HG03097 (cell line): Measurements from ENCODE around the gene CHTF18.
"Not testable (repeated sequence)": the region's sequence is repeated elsewhere in the genome, so short reads cannot be mapped to it uniquely, and the experiment has no call there.

ENCODE experiments used
- ATAC-seq: cut with Tn5 transposase; IDR thresholded peaks from one replicate; pipeline ENCODE4 v1.9.1; 2021; ENCODE audit not compliant: unreplicated experiment, low FRiP score

The CHTF18 gene

DNA sequence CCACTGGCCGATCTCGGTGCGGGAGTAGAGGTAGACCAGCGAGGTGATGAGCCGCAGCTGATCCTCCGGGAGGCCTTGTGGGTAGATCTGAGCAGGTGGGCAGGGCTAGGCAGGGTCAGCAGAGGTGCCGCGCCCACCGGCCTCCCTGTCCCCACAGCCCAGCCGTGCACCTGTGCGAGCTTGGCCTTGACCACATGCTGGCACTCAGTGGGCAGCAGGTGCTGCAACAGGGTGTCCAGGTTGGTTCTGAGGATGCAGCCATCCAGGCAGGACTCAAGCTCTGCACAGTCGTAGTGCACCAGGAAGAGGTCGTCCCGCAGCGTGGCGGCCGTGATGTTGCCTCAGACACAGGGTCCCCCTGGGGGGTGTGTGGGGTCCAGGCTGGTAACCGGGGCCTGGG lies 15.5 kb upstream of the CHTF18 start:
- ATAC-seq: no peak

DNA sequence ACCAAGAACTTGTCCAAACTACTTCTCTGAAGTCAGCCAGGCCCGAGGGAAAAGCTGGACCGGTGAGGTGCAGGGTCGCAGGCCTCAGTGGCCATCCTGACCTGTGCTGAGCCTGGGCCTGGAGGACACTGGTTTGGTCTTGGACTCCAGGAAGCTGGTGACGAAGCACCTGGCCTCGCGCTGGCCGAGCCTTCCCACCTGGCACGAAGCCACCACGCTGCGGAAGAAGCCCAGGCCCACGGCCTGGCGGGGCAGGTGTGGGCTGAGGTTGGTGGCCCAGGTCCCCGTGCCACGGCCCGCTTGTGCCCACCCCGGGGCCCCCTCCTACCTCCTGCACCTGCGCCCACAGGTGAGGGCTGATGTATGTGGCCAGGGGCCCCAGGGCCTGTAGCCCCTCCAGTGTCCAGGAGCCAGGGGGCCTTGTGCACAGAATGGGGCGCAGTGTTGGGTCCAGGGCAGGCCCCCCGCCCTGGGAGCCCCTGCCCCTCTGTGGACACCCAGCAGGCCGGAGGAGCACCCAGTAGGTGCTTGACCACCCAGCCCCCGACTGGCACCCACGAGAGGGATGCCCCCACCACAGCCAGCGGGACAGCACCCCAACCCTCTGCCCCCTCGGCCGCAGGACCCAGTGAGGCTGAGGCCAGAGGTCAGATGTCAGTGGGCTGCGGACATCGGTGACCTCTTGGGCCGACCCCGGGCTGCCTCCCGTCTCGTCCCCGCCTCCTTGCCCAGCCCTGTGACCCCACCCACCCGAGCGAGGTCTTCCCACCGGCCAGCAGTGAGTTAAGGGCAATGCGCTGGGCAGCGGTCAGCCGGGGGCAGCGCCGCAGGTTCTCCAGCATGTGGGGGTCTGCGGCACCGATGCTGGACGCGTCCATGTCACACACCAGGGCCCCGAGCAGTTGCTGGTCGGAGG lies 14.1 kb upstream of the CHTF18 start:
- ATAC-seq: no peak

DNA sequence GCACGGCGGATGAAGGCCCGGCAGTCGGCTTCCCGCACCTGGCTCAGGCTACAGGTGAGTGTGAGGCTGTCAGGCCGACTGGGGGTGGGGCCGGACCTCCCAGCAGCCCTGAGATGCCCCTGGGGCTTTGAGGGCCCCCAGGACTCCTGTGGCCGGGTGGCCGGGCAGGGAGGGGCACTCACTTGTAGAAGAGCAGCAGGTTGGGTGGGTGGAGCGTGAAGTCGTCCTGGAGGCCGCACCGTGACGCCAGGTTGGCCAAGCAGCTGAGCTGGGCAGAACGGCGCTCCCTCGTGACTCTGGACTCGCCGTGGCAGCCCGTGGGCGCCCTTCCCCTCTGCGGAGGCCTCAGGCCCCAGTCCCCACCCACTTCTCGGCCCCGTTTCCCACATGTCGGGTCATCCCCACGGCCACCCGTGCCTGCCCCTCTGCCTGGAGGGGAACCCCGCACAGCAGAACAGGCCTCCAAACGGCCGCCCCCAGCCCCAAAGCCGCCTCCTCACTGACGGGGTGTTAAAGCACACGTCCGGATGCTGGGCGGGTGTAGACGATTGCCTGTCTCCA lies 13.1 kb upstream of the CHTF18 start:
- no peak for ATAC-seq

DNA sequence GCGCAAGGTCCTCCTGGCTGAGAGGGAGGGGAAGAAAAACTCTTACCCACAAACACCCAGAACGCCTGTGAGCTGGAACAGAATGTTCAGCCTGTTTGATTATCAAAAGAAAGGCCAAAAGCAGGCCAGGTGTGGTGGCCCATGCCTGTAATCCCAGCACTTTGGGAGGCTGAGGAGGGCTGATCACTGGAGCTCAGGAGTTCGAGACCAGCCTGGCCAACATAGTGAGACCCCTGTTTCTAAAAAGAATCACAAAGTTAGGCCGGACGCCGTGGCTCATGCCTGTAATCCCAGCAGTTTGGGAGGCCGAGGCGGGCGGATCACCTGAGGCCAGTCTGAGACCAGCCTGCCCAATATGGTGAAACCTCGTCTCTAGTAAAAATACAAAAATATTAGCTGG lies 12.1 kb upstream of the CHTF18 start:
- ATAC-seq: not testable (repeated sequence)

DNA sequence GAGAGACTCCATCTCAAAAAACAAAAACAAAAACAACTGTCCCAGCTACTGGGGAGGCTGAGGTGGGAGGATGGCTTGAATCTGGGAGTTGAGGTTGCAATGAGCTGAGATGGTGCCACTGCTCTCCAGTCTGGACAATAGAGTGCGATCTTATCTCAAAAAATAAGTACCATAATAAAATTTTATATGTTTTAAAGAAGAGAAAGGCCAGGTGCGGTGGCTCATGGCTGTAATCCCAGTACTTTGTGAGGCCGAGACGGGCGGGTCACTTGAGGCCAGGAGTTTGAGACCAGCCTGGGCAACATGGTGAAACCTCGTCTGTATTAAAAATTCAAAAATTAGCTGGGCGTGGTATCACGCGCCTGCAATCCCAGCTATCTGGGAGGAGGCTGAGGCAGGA lies 11.6 kb upstream of the CHTF18 start:
- no peak for ATAC-seq

DNA sequence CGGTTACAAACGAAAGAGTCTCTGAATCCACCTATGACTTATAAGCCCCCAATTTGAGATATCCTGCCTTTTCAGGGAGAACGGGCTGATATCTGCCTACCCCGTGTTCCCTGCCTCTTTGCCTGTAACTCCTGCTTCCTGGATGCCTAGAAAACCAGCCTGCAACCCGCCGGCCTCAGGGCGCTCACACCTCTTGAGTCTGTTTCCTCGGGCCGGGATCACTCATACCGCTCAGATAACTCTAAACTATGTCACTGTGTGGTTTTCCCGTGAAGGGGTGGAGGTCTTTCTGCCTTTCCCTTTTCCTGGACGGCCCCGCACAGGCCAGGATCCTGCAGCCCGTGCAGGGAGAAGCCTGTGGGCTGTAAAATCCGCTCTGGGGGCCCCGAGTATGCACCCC lies 10.6 kb upstream of the CHTF18 start:
- ATAC-seq: no peak

DNA sequence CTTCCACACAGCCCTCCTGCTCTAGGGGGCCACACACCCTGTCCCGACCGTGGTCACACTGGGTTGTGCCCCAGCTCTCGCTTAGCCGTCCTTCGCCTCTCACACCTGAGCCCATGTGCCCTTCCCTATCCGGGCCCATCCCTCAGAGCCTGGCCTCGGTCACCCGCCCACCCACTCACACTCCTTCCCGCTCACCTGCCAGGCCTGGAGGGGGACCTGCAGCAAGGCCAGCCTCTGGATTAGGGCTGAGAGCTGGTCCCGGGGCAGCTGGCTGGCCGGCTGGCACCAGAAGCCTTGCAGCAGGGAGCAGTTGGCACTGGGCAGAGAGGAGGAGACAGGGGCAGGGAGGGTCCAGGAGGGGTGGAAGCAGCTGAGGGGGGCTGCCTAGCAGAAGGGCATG lies 10.0 kb upstream of the CHTF18 start:
- ATAC-seq: no peak

DNA sequence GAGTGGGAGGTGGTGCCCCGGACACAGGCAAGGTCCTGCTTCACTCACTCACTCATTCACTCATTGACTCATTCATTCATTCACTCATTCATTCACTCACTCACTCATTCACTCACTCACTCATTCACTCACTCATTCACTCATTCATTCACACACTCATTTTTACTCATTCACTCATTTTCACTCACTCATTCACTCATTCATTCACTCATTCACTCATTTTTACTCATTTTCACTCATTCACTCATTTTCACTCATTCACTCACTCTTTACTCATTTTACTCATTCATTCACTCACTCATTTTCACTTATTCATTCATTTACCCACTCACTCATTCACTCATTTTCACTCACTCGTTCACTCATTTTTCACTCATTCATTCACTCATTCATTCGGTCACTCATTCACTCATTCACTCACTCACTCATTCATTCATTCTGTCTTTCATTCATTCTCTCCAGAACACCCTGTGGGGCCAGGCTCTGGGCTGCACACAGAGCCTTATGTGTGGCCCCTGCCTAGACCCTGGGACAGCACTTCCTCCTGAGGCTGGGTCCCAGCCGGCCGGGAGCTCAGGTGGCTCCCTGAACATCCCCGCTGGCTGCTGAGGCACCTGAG lies 9.4 kb upstream of the CHTF18 start:
- ATAC-seq: no peak

DNA sequence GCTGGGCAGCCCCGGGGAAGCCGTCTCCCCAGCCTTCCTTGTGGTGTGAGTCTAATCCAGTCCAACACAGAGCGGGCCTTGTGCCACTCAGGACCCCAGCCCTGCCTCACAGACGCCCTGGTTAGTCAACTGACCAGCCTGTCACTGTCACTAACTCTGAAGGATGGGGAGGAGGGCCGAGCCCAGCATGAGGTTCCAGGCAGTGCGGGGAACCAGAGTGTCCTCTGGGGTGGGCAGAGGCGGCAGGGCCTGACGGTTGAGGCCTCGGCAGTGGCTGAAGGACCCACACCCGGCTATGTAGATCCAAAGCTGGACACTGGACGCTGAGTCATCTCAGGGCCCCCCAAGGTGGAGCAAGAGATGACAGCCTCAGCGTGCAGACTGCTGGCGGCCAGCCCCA lies 8.9 kb upstream of the CHTF18 start:
- ATAC-seq: no peak

DNA sequence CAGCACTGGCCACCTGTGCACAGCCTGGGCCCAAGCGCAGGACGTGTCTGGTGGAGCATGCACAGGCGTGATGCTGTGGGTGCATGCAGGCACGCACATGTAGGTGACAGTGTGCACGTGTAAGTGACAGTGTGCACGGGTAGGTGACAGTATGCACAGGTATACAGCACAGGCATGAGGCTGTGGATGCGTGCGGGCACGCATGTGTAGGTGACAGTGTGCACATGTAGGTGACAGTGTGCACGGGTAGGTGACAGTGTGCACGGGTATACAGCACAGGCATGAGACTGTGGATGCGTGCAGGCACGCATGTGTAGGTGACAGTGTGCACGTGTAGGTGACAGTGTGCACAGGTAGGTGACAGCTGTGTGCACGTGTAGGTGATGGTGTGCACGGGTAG lies 8.1 kb upstream of the CHTF18 start:
- ATAC-seq: no peak

DNA sequence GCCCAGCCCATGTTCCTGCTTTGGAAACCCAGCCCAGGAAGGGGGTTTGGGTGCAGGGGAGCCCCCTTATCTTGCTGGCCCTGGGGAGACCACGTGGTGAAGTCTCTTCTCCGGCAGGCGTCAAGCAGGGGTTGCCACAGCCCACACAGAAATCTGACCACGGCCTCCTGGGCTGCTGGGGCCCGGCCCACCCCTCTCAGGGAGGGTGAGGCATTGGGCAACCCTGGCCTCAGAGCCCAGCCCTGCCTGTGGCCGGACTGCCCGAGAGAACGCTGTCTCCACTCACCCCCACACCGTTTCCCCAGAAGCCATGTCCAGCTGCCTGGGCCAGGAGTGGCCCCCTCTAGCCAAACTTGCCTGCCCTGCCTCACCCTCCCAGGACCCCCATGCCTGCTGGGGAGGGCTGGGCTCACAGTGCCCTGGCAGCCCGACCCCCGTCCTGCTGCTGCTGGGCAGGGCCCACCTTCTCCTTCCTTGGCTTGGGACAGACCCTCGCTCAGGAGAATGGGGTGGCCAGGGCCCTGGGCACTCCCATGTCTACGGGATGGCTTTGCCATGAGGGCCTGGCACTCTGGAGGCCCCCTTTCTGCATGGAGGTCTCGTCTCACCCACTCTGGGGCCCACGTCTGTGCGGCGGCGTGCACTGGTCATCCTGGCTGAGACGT lies 6.9 kb upstream of the CHTF18 start:
- ATAC-seq: no peak

DNA sequence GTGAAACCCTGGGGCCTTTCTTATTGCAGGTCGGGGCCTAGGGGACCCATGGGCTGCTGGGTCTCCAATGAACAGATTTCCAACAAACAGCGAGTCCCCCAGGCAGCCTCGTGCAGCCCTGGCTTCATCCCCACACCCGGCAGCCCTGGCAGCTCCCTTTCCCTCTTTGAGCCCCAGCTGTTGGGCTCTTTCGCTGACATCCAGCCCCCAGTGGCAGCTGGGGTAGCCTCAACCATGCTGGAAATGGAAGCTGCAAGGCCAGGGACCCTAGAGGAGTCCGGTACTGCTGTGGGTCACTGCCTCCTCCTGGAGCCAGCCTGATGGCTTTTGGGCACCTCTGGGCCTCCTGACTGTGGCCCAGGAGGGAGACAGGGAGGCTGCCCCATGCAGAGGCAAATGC lies 6.2 kb upstream of the CHTF18 start:
- ATAC-seq: no peak

DNA sequence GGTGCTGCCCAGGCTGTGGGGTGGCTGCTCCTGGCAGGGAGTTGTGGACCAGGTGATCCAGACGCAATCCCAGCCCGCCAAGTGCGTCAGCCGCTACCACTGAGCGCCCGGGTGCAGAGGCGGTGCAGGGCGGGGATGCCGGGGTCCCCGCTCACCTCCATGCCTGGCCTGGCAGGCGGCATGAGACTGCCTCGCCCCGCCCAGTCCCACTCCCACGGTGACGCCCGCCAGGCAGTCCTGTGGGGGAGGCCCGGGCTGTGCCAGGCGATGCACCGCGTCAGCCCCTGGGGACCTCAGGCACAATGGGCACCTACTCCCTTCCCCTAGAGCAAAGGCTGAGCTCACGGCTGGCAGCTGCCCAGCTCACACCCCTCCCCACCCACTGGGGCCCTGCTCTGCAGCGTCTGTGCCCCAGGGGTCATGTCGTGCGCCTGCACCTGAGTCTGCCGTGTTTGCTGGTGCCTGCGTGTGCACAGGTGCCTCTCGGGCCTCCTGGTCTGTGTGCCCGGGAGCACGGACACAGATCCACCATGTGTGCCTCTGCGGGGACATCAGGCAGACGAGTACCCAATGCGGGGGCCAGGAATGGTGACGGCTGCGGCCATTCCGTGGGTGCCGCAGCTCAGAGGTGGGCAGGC lies 5.5 kb upstream of the CHTF18 start:
- ATAC-seq: no peak

DNA sequence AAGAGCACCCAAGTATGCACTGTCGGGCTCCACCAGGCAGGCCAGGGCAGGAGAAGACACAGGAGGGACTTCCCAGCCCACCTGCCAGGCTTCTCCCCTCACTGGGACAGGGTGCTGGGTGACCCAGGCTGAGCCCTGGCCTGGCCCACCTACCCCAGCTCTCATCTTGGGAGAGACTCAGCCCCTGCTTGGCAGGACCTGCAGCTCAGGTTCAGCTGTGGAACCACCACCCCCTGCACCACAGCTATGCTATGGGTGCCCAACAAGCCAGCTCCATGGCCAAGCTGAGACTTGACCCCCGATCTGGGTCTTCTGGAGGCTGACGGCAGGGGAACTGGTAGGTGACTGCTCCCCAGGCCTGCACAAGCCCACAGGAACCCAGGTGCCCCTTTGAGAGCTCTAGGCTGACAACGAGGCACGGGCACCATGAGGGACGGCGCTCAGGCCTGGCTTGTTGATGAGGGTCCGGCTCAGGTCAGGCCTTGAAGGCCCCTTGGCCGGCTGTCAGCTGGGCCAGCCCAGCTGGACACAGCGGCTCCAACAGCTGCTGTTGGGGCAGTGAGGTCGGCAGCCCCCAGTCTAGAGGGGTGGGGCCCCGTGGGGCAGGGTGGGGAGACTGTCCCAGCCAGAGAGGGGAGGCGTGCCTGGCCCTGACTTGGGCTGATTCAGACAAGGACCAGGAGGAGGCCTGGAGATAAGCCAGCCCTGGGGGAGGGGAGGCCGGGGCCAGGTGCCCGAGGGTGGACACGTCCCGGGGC lies 4.8 kb upstream of the CHTF18 start:
- ATAC-seq: no peak

DNA sequence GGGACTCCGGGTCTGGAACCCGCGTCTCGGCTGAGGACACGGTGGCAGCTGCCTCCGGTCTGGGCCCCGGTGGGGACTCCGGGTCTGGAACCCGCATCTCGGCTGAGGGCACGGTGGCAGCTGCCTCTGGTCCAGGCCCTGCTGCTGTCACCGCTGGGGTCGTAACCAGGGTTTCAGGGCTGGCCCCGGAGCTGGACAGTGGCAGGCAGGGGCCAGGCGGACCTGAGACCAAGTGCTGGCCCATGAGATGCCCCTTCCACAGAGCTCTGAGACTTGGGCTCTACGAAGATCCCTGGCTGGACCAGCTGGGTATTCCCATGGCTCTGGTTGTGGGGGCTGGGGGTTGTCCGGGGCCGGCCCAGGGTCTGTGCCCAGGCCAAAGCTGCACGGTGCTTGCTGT lies 4.0 kb upstream of the CHTF18 start:
- no peak for ATAC-seq

DNA sequence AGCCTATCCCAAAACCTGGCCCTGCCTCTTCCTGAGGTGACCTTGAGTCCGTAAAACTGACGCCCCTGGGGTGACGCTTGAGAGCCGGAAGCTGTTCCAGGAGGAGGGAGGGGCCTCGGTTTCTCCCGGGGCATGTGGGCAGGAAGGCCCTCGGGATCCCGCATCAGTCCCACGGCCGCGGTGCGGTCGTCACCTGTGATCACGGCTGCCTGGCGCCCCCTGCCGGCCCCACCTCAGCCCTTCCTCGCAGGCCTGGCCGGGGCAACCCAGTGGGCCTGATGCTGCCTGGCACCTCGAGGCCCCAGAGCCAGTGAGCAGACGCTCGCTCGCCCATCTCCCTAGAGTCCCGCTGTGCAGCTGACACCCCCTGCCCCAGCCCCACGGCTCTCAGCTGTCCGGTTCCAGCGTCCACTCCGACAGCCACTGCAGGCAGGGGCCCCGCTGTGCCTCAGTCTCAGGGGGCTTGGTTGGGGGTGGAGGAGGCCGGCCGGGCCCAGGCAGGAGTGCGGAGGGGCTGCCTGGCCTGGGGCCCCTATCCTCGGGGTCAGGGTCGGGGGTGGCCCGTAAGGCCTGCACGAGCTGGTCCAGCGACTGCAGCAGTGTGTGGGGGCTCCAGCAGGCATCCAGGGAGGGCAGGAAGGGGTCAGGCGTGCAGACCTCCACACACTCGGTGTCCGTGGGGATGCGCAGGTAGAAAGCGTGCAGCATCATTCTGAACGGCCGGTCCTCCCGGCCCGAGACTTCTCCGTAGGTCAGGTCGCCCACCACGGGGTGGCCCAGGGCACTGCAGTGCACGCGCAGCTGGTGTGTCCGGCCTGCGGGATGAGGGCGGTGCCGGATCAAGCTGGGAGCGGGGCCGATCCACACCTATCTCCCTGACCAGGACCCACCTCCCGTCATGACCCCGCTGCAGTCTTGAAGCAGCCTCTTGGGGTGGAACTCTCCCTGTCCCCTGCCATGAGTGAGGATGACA lies 2.6 kb upstream of the CHTF18 start:
- ATAC-seq: no peak

DNA sequence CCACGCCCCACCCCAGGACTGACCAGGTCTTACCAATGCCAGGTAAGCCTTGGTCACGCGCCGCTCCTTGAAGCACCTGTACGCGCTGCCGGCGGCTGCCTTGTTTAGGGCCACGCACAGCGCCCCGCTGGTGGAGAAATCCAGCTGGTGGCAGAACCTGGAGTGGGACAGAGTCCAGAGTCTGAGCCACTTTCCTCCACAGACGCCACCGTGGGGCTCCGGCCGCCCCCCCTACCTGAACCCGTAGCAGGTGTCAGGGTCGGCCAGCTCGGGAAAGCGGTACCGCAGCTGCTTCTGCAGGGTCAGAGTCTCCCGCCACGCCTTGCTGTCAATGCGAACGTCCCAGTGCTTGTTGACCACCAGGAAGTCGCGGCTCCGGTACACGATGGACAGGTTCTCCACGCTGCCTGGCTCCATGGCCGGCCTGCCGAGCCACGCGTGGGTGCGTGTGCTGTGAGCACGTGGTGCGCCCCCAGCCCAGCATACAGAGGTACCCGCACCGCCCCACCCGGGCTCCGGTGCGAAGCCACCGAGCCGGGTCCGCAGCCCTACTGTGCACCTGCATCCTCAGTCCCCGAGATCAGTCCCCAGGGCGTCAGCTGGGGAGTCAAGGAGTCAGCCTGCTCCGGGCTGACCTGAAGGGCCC lies 976 bp upstream of the CHTF18 start:
- ATAC-seq: no peak

DNA sequence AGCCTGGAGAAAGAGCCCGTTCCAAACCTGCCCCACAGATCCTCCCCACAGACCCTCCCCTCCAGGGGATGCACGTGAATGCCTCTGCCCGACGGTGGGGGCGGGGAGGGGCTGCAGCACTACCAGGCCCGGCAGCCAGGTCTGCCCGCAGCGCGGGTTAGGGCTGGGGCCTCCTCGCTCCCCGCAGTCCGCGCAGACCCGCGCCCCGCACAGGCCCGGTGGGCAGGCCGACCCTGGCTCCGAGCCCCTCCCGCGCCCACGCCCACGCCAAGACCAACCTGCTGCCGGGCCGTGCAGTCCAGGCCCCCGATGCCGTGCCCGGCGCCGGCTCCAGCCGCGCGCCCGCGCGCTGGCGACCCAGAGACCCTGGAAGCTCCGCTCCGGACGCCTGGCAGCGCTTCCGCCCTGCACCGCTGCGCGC lies 432 bp upstream of the CHTF18 start, which contains the start of gene RPUSD1:
Gene RPUSD1 (minus strand): TSS at position 404 of the 421 bp plus-strand sequence. CDS start 644 bp downstream, outside the sequence.
- ATAC-seq: no peak
